Measurements from ENCODE around the gene SMARCA2.

GRCh38 chr9:2170722-2171121, 155.6 kb downstream of the SMARCA2 start:
- TF ChIP-seq CTCF (IDR thresholded peaks at IDR 0.05; ENCODE audit: low read length), result no peak
- TF ChIP-seq EZH2 (IDR thresholded peaks at IDR 0.05; ENCODE audit: borderline replicate concordance, low read length), result no peak
